Dedifferentiated amniotic fluid mesenchymal stem cell (primary cell): ENCODE results near the gene DEXI.

Experiments
- DNase-seq: peaks from one replicate; pipeline ENCODE4 v3.0.0-alpha.2; 2016; ENCODE audit errors: extremely low spot score

Gene DEXI

GRCh38 chr16:10892782-10893318 is 49.4 kb downstream of the DEXI start:
- no peak for DNase-seq

GRCh38 chr16:10889855-10890254 is 52.4 kb downstream of the DEXI start:
- DNase-seq: no peak

GRCh38 chr16:10888320-10888937 is 53.8 kb downstream of the DEXI start:
- DNase-seq: no peak

DNA sequence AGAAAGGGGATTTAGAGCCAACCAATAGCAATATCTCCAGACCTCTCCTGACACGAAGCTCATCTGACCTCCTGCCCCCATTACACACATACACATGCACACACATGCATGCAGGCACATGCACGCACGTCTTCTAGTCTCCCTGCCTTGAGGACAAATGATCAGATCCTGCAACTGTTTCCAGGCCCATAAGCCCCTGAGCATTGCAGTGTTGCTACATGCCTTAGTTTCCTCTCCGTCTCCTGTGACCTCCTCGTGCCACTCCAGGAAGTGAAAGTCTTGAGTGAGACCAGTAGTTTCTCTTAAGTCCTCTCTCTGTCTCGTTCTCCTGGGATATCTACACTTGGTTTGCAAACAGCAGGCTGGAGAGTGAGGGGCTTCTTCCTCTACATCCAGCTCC is 57.0 kb downstream of the DEXI start:
- no peak for DNase-seq

GRCh38 chr16:10883004-10883403 is 59.3 kb downstream of the DEXI start:
- DNase-seq: no peak

GRCh38 chr16:10881479-10882030 is 60.7 kb downstream of the DEXI start:
- no peak for DNase-seq

DNA sequence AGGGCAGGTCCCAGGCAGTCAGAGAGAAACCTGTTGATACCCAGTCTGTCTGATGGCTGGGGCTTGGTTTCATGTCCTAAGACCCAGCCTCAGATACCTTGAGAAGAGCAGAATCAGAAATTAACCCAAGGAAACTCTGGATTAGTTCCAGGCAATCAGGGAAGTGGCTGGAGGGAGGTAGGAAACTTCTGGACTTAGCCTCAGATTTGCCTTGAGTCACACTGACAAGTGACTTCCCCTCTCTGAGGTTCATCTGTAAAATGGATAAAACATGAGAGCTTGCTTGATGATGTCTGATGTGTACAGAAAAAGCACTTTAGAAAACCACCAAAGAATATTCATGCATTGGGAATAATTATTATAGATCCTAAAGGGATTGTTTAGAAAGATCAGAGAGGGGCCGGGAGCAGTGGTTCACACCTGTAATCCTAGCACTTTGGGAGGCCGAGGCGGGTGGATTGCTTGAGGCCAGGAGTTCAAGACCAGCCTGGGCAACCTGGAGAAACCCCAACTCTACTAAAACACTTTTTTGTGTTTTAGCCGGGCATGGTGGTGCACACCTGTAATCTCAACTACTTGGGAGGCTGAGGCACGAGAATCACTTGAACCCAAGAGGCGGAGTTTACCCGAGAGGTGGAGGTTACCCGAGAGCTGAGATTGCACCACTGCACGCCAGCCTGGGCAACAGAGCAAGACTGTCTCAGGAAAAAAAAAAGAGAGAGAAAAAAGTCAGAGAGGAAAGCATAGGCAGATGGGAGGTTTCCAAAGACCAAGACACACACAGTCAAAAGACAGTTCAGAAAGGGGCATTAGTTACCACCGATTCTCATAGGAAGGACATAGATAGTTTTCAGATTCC is 61.4 kb downstream of the DEXI start:
- no peak for DNase-seq

- DNase-seq: no peak
These were observed 62.3 kb downstream of the DEXI start for GRCh38 chr16:10879681-10880589.
